NT2/D1 (cell line): ENCODE data around the gene IMMP2L.

Source experiments
- DNase-seq: peaks from one replicate; pipeline ENCODE4 v3.0.0-alpha.2; 2011; ENCODE audit warnings: low read depth, low spot score
- H3K27me3 ChIP-seq: 2 replicates; pipeline ENCODE4 v1.6.0; 2011; ENCODE audit warnings: mild to moderate bottlenecking; ENCODE audit not compliant: insufficient read length, insufficient read depth
- H3K36me3 ChIP-seq: 2 replicates; pipeline ENCODE4 v1.6.1; 2011; ENCODE audit warnings: mild to moderate bottlenecking, low read length, mixed read lengths; ENCODE audit not compliant: insufficient read depth, insufficient read length
- H3K4me1 ChIP-seq: 2 replicates; pipeline ENCODE4 v1.5.1; 2011; ENCODE audit not compliant: insufficient read depth, insufficient read length
- H3K4me3 ChIP-seq: 2 replicates; pipeline ENCODE4 v1.5.1; 2011; ENCODE audit warnings: low read depth; ENCODE audit not compliant: insufficient read length
- H3K9ac ChIP-seq: 2 replicates; pipeline ENCODE4 v1.6.0; 2011; ENCODE audit warnings: low read depth; ENCODE audit not compliant: insufficient read length
- H3K9me3 ChIP-seq: 2 replicates; pipeline ENCODE4 v1.5.1; 2011; ENCODE audit warnings: mild to moderate bottlenecking, low read length; ENCODE audit not compliant: insufficient read depth
- SUZ12 ChIP-seq: IDR thresholded peaks from 2 replicates; pipeline ENCODE4 v1.6.1; 2011; ENCODE audit not compliant: insufficient read length, insufficient read depth; ENCODE audit errors: extremely low read depth
- YY1 ChIP-seq: IDR thresholded peaks from 2 replicates; pipeline ENCODE4 v1.6.1; 2011; ENCODE audit not compliant: insufficient read length, insufficient read depth
- ZNF274 ChIP-seq: IDR thresholded peaks from 2 replicates; pipeline ENCODE4 v1.6.1; 2011; ENCODE audit warnings: mild to moderate bottlenecking, low read depth, low read length

The IMMP2L gene

GRCh38 chr7:110808361-110808760 lies 753.9 kb downstream of the IMMP2L start:
- Histone ChIP-seq H3K9ac (no peak overlapping the region), H3K9me3 (no peaks in the 10 kb centered on the region; the same call in 1 of the 2 replicates), H3K4me3 (no peak overlapping the region), H3K27me3 (no peaks in the 10 kb centered on the region), H3K4me1 (no peaks in the 10 kb centered on the region), H3K36me3 (no peaks in the 10 kb centered on the region)
- TF ChIP-seq ZNF274 (no peak), SUZ12 (no peak), YY1 (no peak)
- DNase-seq, result no peak

DNA sequence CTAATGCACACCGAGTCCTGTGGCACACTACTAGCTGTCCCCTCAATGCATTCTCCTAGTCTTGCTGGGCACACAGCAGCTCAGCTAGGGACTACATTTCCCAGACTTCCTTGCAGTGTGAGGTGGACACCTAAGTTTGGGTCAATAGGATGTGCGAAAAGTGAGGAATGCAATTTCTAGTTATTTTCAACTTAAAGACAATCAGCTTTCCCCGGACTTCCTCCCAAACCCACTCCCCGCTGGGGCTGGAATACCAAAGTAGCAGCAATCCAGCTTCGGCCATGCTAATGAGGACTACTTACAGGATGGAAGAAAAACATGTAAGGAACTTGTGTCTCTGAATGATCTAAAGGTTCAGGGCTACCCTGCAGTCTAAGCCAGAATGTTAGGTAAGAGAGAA lies 757.8 kb downstream of the IMMP2L start:
- DNase-seq, result peak; percentile 5
- Histone ChIP-seq H3K9ac (no peak overlapping the region), H3K9me3 (no peaks in the 10 kb centered on the region), H3K27me3 (no peaks in the 10 kb centered on the region), H3K36me3 (no peaks in the 10 kb centered on the region), H3K4me3 (no peak overlapping the region), H3K4me1 (no peaks in the 10 kb centered on the region)
- no peak for TF ChIP-seq ZNF274
- TF ChIP-seq SUZ12, result no peak
- no peak for TF ChIP-seq YY1

- H3K4me1 ChIP-seq, result no peaks in the 10 kb centered on the region
- H3K27me3 ChIP-seq, result no peaks in the 10 kb centered on the region
- no peak overlapping the region for H3K9ac ChIP-seq
- no peak for DNase-seq
- TF ChIP-seq SUZ12 (no peak), ZNF274 (no peak), YY1 (no peak)
- H3K4me3 ChIP-seq, result no peak overlapping the region
- no peaks in the 10 kb centered on the region for H3K9me3 ChIP-seq
- no peaks in the 10 kb centered on the region for H3K36me3 ChIP-seq
Observed at GRCh38 chr7:110803602-110804143, 758.6 kb downstream of the IMMP2L start.

GRCh38 chr7:110801502-110801901 lies 760.8 kb downstream of the IMMP2L start:
- Histone ChIP-seq H3K27me3 (no peaks in the 10 kb centered on the region), H3K9me3 (no peaks in the 10 kb centered on the region), H3K9ac (no peak overlapping the region), H3K4me1 (no peaks in the 10 kb centered on the region), H3K36me3 (no peaks in the 10 kb centered on the region), H3K4me3 (no peak overlapping the region)
- no peak for DNase-seq
- TF ChIP-seq SUZ12 (no peak), YY1 (no peak), ZNF274 (no peak)

DNA sequence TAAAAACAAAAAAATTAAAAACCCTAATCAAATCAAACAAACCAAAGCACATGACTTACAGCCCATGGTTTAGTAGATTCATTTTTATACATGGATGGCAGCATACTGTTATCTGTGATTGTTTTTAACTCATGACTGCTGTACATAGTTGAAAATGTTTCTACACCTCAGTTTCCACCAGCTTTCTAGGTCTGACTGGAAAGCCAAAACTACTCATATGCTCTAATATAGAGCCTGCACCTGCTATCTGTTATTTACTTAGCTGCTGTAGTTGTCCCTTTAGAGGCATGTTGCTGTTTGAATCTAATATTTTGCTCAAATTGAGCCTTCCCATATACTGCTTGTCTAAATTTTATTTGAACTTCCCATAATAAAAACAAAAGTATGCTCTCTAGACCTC lies 761.3 kb downstream of the IMMP2L start:
- no peak for DNase-seq

DNA sequence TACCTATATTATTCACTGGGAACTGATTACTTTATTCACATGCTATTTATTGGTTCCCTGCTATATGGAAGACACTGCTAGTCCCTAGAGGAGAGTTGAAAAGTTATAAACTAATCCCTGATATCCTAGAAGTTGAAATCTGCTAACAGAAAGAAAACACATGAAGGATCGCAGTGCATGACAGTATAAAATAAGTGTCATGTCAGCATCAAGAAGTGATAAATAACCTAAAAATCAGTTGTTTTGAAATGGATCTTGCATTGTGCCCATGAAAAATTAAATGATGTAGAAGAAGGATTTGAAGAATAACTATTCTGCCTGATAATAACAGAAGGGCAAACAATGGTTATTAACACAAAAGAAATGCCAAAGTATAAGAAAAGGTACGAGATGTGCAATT lies 764.6 kb downstream of the IMMP2L start:
- no peaks in the 10 kb centered on the region for H3K4me1 ChIP-seq
- DNase-seq, result no peak
- no peaks in the 10 kb centered on the region for H3K9me3 ChIP-seq
- TF ChIP-seq ZNF274 (no peak), YY1 (no peak), SUZ12 (no peak)
- no peak overlapping the region for H3K9ac ChIP-seq
- H3K36me3 ChIP-seq, result no peaks in the 10 kb centered on the region
- H3K4me3 ChIP-seq, result no peak overlapping the region
- no peaks in the 10 kb centered on the region for H3K27me3 ChIP-seq

More for the DNA sequence above, 761.3 kb downstream of the IMMP2L start:
- H3K9ac ChIP-seq, result no peak overlapping the region
- H3K4me3 ChIP-seq, result no peak overlapping the region
- no peaks in the 10 kb centered on the region for H3K27me3 ChIP-seq
- TF ChIP-seq ZNF274 (no peak), SUZ12 (no peak), YY1 (no peak)
- no peaks in the 10 kb centered on the region for H3K4me1 ChIP-seq
- H3K36me3 ChIP-seq, result no peaks in the 10 kb centered on the region
- no peaks in the 10 kb centered on the region for H3K9me3 ChIP-seq

- Histone ChIP-seq H3K9me3 (no peaks in the 10 kb centered on the region), H3K36me3 (no peaks in the 10 kb centered on the region), H3K4me1 (no peaks in the 10 kb centered on the region), H3K4me3 (no peak overlapping the region), H3K9ac (no peak overlapping the region), H3K27me3 (no peaks in the 10 kb centered on the region)
- TF ChIP-seq ZNF274, result no peak
- no peak for DNase-seq
Observed at GRCh38 chr7:110790992-110791391, 771.3 kb downstream of the IMMP2L start.
